IMR-90 (cell line): ENCODE data around the gene CEACAM21. TPM values are rescaled to one million over a fixed set of nuclear protein-coding genes. Genes with fewer than 3 reads are reported as not detected.

Source experiments
- ATAC-seq: fragments of 200-7000 bp; cut with Tn5 transposase; 2 replicates; pipeline ENCODE4 v1.9.1; 2020; ENCODE audit warnings: low read depth, mild to moderate bottlenecking, moderate library complexity
- BruUV-seq: library from RNA; stranded (reverse); fragments of 400-500 nt; replicated peaks from 2 replicates; lab custom pipeline; 2021; lab: Mats Ljungman, UMichigan
- CTCF ChIA-PET: fragments of 300-600 bp; formaldehyde crosslinking; extraction: SDS; loops from one replicate; lab custom pipeline; 2021; ENCODE audit warnings: antibody characterized with exemption; lab: Yijun Ruan, JAX
- POLR2A ChIA-PET: fragments of 300-600 bp; sonication (Branson Sonifier 250); formaldehyde crosslinking; loops from one replicate; lab custom pipeline; 2022; ENCODE audit warnings: antibody characterized with exemption; ENCODE audit not compliant: unreplicated experiment; lab: Charles Lee
- DNase-seq: peaks from one replicate; pipeline ENCODE4 v3.0.0; 2013
- H2AFZ ChIP-seq: replicated peaks from 2 replicates; pipeline ENCODE3; 2013; ENCODE audit warnings: low read length, mild to moderate bottlenecking; ENCODE audit not compliant: poor library complexity
- H2AK5ac ChIP-seq: 2 replicates; pipeline ENCODE4 v1.6.1; 2013; ENCODE audit warnings: low read depth, low read length, inconsistent platforms
- H2AK9ac ChIP-seq: replicated peaks from 2 replicates; pipeline ENCODE3; 2013; ENCODE audit warnings: mild to moderate bottlenecking, low read depth, low read length, moderate library complexity; ENCODE audit not compliant: poor library complexity
- H2BK120ac ChIP-seq: 2 replicates; pipeline ENCODE4 v1.6.1; 2013; ENCODE audit warnings: low read depth, low read length, inconsistent platforms
- H2BK15ac ChIP-seq: 3 replicates; pipeline ENCODE4 v1.6.1; 2013; ENCODE audit warnings: low read depth, low read length, inconsistent platforms
- H2BK20ac ChIP-seq: 2 replicates; pipeline ENCODE4 v1.6.1; 2013; ENCODE audit warnings: low read depth, mild to moderate bottlenecking, inconsistent platforms, low read length, moderate library complexity
- H2BK5ac ChIP-seq: 2 replicates; pipeline ENCODE4 v1.6.1; 2013; ENCODE audit warnings: mild to moderate bottlenecking, low read depth, low read length, inconsistent platforms; ENCODE audit not compliant: poor library complexity, severe bottlenecking
- H3K14ac ChIP-seq: replicated peaks from 2 replicates; pipeline ENCODE4 v1.6.1; 2013; ENCODE audit warnings: low read depth, low read length, inconsistent platforms
- H3K18ac ChIP-seq: 2 replicates; pipeline ENCODE4 v1.6.1; 2013; ENCODE audit warnings: low read depth, low read length, control low read depth
- H3K23ac ChIP-seq: 2 replicates; pipeline ENCODE4 v1.6.1; 2013; ENCODE audit warnings: low read depth, low read length, inconsistent platforms
- H3K27ac ChIP-seq: 2 replicates; pipeline ENCODE4 v1.5.1; 2013; ENCODE audit warnings: mild to moderate bottlenecking, control low read depth, low read length; ENCODE audit not compliant: insufficient read depth
- H3K27me3 ChIP-seq: 2 replicates; pipeline ENCODE4 v1.6.1; 2013; ENCODE audit warnings: low read length; ENCODE audit not compliant: control insufficient read depth, insufficient read depth
- H3K36me3 ChIP-seq: 2 replicates; pipeline ENCODE4 v1.6.1; 2013; ENCODE audit warnings: low read length, mixed read lengths; ENCODE audit not compliant: control insufficient read depth, insufficient read depth
- H3K4ac ChIP-seq: 2 replicates; pipeline ENCODE4 v1.6.1; 2013; ENCODE audit warnings: low read depth, low read length, inconsistent platforms
- H3K4me1 ChIP-seq: 2 replicates; pipeline ENCODE4 v1.6.1; 2013; ENCODE audit warnings: low read length, mixed read lengths; ENCODE audit not compliant: control insufficient read depth, insufficient read depth
- H3K4me2 ChIP-seq: 2 replicates; pipeline ENCODE4 v1.6.1; 2013; ENCODE audit warnings: low read depth, mild to moderate bottlenecking, control low read depth, low read length, moderate library complexity
- H3K4me3 ChIP-seq: 2 replicates; pipeline ENCODE4 v1.5.1; 2013; ENCODE audit warnings: low read depth, mild to moderate bottlenecking, control low read depth, low read length, moderate library complexity; ENCODE audit not compliant: insufficient read depth
- H3K56ac ChIP-seq: 2 replicates; pipeline ENCODE4 v1.6.1; 2013; ENCODE audit warnings: low read length, inconsistent platforms; ENCODE audit not compliant: insufficient read depth; ENCODE audit errors: extremely low read depth
- H3K79me1 ChIP-seq, 2 experiments: 2 replicates each; pipeline ENCODE4 v1.6.1; 2013; ENCODE audit warnings: low read length in 2 of 2, inconsistent platforms in 1 of 2, low read depth in 1 of 2
- H3K9ac ChIP-seq: 2 replicates; pipeline ENCODE4 v1.6.1; 2013; ENCODE audit warnings: low read depth, low read length, control low read depth
- H3K9me1 ChIP-seq: 2 replicates; pipeline ENCODE4 v1.6.1; 2013; ENCODE audit warnings: low read length, inconsistent platforms; ENCODE audit not compliant: insufficient read depth
- H3K9me3 ChIP-seq: 2 replicates; pipeline ENCODE4 v1.6.1; 2013; ENCODE audit warnings: low read length; ENCODE audit not compliant: control insufficient read depth, insufficient read depth
- H4K20me1 ChIP-seq: 2 replicates; pipeline ENCODE4 v1.6.1; 2013; ENCODE audit warnings: low read length, inconsistent platforms; ENCODE audit not compliant: insufficient read depth
- H4K5ac ChIP-seq: 2 replicates; pipeline ENCODE4 v1.6.1; 2013; ENCODE audit warnings: mild to moderate bottlenecking, low read depth, low read length, control low read depth
- H4K8ac ChIP-seq, 2 experiments: 2 replicates each; pipeline ENCODE4 v1.6.1; 2013; ENCODE audit warnings: low read depth in 2 of 2, low read length in 2 of 2, control low read depth in 1 of 2, inconsistent platforms in 1 of 2
- H4K91ac ChIP-seq: 2 replicates; pipeline ENCODE4 v1.6.1; 2013; ENCODE audit warnings: low read depth, low read length, inconsistent platforms; ENCODE audit not compliant: insufficient read depth
- BHLHE40 ChIP-seq: fragments of 150-350 bp; IDR thresholded peaks from 2 replicates; pipeline ENCODE4 v1.6.1; 2016; ENCODE audit warnings: mild to moderate bottlenecking, low read depth, low read length
- CEBPB ChIP-seq: IDR thresholded peaks from 2 replicates; pipeline ENCODE4 v1.6.1; 2012; ENCODE audit warnings: low read depth, low read length, improper control_type of control experiment
- CHD1 ChIP-seq: IDR thresholded peaks from 2 replicates; pipeline ENCODE4 v1.6.1; 2012; ENCODE audit warnings: low read depth, low read length, improper control_type of control experiment
- FOS ChIP-seq: fragments of 150-350 bp; IDR thresholded peaks from 2 replicates; pipeline ENCODE4 v1.6.1; 2016; ENCODE audit warnings: low read depth, low read length
- MAFK ChIP-seq: IDR thresholded peaks from 2 replicates; pipeline ENCODE4 v1.6.1; 2012; ENCODE audit warnings: low read depth, low read length, improper control_type of control experiment
- MAZ ChIP-seq: IDR thresholded peaks from 2 replicates; pipeline ENCODE4 v1.6.1; 2012; ENCODE audit warnings: low read depth, mild to moderate bottlenecking, low read length, improper control_type of control experiment, moderate library complexity, borderline replicate concordance
- MXI1 ChIP-seq: IDR thresholded peaks from 2 replicates; pipeline ENCODE4 v1.6.1; 2012; ENCODE audit warnings: low read depth, mild to moderate bottlenecking, low read length, moderate library complexity, borderline replicate concordance
- RAD21 ChIP-seq: IDR thresholded peaks from 2 replicates; pipeline ENCODE4 v1.6.1; 2012; ENCODE audit warnings: low read length, improper control_type of control experiment
- RCOR1 ChIP-seq: IDR thresholded peaks from 2 replicates; pipeline ENCODE4 v1.6.1; 2012; ENCODE audit warnings: mild to moderate bottlenecking, low read length, improper control_type of control experiment; ENCODE audit not compliant: insufficient replicate concordance
- SMC3 ChIP-seq: fragments of 150-350 bp; IDR thresholded peaks from 2 replicates; pipeline ENCODE4 v1.6.1; 2016; ENCODE audit warnings: low read depth, mild to moderate bottlenecking, antibody characterized with exemption, low read length, moderate library complexity
- WGBS, 2 experiments: methylation state at CpG; one replicate each; pipeline versions ENCODE4 v1.1.5 to v1.1.7; 2013; ENCODE audit warnings: missing lambda C conversion rate in 2 of 2; ENCODE audit not compliant: insufficient read length in 1 of 2; ENCODE audit errors: extremely low coverage in 2 of 2; 5-methylcytosine and 5-hydroxymethylcytosine counted together
- dilution Hi-C: fragments of 300-500 bp; cut with HindIII; formaldehyde crosslinking; loops from one replicate; pipeline ENCODE4 v1.14.3; 2018; ENCODE audit warnings: low sequenced_read_pairs; ENCODE audit not compliant: unreplicated experiment
- in situ Hi-C: fragments of 300-500 bp; cut with MboI; formaldehyde crosslinking; loops from 3 replicates; pipeline ENCODE4 v1.14.3; 2019; ENCODE audit warnings: low sequenced_read_pairs, inconsistent platforms, mixed read lengths
- intact Hi-C: fragments of 100-400 bp; cut with micrococcal nuclease; formaldehyde crosslinking; loops from 2 replicates; pipeline ENCODE4 v1.10.0; 2022
- polyA plus RNA-seq, 3 experiments: library from polyadenylated mRNA; depleted of rRNA; stranded (reverse); fragments of >200 nt; gene quantifications; 2 replicates each; pipeline ENCODE4 v1.2.3, GENCODE V29; 2012; ENCODE audit warnings: low replicate concordance in 1 of 3
- total RNA-seq: library from RNA; depleted of rRNA; stranded (reverse); fragments of >200 nt; gene quantifications from 2 replicates; pipeline ENCODE4 v1.2.3, GENCODE V29; 2012
- TF ChIP-seq, protein P1 (sequence below): conservative IDR thresholded peaks from 2 replicates; pipeline ENCODE4 v1.5.1; 2012; ENCODE audit warnings: mild to moderate bottlenecking, low read depth, low read length, improper control_type of control experiment
- TF ChIP-seq, protein P2 (sequence below): fragments of 150-350 bp; IDR thresholded peaks from 2 replicates; pipeline ENCODE4 v1.6.1; 2016; ENCODE audit warnings: low read depth, mild to moderate bottlenecking, low read length, moderate library complexity, borderline replicate concordance

The CEACAM21 gene
- total and polyA plus RNA-seq, 2 of the 4 experiments (the other 2 are of a cell fraction) = not detected

DNA sequence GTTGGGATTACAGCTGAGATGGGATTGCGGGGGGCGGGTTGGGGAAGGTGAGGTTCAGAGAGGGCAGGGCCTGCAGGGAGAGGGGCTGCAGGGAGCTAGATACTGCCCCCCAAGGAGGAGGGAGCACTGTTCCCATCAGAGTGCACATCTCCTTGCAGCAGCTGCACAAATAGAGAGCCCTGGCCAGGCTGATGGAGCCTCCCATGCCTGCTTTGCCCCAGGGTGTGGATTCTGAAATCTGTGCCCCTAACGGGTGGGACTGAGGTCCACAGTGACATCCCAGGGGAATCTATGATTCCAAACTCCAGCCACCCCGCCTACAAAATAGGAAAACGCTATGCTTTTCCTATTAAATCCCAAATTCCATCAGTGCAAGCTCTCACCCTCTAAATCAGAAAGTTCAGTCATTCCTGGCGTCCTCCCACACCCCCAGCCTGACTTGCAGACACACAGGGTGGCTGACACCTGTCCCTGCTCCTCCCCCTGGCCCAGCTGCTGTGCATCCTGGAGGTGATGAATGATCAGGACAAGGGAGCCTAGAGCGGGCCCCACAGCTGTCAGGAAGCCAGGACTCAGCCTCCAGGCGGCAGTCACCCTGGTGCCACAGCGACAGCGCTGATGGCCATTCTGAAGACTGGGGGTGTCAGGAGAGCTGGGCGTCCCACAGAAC is 6.3 kb upstream of the CEACAM21 start (continued):
- TF ChIP-seq FOS = no peak

DNA sequence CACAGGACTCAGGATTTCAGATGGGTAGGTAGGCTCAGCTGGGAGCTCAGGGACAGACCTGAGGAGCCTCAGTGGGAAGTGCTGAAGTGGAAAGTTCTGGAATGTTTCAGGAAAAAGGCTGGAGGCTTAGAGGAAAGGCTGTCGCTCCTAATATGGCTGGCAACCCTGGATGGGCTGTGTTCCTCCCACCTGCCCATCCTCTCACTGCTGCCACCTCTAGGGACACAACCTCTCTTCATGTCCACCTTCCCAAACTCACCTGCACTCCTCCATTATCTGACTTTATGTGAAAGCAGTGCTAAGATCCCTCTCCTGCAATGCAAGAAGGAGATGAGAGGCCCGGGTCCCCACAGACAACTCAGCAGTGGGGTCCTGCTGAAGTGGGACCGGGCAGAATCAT is 5.8 kb upstream of the CEACAM21 start:
- in situ Hi-C loops = loop anchor here (5.0 kb wide), 1 partner anchor 128 kb away; the partner anchor contains the start of gene ERICH4
- intact Hi-C loops = loop anchor here (1.0 kb wide), 1 partner anchor 121 kb away; no protein-coding TSS in a partner anchor
- Histone ChIP-seq H3K56ac (no peak overlapping the region), H3K27me3 (peaks cover 4% of the 10 kb centered on the region), H4K91ac (no peak overlapping the region), H3K18ac (no peak overlapping the region), H2BK20ac (no peak overlapping the region), H2AFZ (no peak overlapping the region), H3K4me2 (no peak overlapping the region), H3K9ac (no peak overlapping the region), H3K4me3 (no peak overlapping the region), H4K8ac (no peak overlapping the region), H2AK9ac (no peak overlapping the region), H2BK120ac (no peak overlapping the region), H3K36me3 (no peaks in the 10 kb centered on the region), H3K4ac (no peak overlapping the region), H4K20me1 (no peaks in the 10 kb centered on the region), H3K9me1 (no peaks in the 10 kb centered on the region), H2AK5ac (no peak overlapping the region), H2BK5ac (no peak overlapping the region), H2BK15ac (no peak overlapping the region), H3K9me3 (no peaks in the 10 kb centered on the region), H3K79me1 (no peaks in the 10 kb centered on the region), H3K23ac (no peak overlapping the region), H3K14ac (no peak overlapping the region), H3K27ac (no peak overlapping the region), H4K5ac (no peak overlapping the region), H3K4me1 (no peaks in the 10 kb centered on the region)
- WGBS, 2 experiments = no CpG with 5 or more reads among the region's 3 CpGs
- ChIA-PET POLR2A (no interaction called here), CTCF (interaction anchor here (0.6 to 1.6 kb wide), 10 partner anchors 11 to 504 kb away, joined by 3 to 8 read pairs (median 3); no protein-coding TSS in a partner anchor)
- no TSS peak for BruUV-seq
- ATAC-seq = no peak
- DNase-seq = no peak
- dilution Hi-C loops = no loop called here
- no peak for TF ChIP-seq CEBPB
- TF ChIP-seq, protein P1, sequence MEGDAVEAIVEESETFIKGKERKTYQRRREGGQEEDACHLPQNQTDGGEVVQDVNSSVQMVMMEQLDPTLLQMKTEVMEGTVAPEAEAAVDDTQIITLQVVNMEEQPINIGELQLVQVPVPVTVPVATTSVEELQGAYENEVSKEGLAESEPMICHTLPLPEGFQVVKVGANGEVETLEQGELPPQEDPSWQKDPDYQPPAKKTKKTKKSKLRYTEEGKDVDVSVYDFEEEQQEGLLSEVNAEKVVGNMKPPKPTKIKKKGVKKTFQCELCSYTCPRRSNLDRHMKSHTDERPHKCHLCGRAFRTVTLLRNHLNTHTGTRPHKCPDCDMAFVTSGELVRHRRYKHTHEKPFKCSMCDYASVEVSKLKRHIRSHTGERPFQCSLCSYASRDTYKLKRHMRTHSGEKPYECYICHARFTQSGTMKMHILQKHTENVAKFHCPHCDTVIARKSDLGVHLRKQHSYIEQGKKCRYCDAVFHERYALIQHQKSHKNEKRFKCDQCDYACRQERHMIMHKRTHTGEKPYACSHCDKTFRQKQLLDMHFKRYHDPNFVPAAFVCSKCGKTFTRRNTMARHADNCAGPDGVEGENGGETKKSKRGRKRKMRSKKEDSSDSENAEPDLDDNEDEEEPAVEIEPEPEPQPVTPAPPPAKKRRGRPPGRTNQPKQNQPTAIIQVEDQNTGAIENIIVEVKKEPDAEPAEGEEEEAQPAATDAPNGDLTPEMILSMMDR = no peak
- no peak for TF ChIP-seq MAFK
- TF ChIP-seq RCOR1 = no peak
- TF ChIP-seq MXI1 = no peak
- no peak for TF ChIP-seq FOS
- TF ChIP-seq CHD1 = no peak
- TF ChIP-seq, protein P2, sequence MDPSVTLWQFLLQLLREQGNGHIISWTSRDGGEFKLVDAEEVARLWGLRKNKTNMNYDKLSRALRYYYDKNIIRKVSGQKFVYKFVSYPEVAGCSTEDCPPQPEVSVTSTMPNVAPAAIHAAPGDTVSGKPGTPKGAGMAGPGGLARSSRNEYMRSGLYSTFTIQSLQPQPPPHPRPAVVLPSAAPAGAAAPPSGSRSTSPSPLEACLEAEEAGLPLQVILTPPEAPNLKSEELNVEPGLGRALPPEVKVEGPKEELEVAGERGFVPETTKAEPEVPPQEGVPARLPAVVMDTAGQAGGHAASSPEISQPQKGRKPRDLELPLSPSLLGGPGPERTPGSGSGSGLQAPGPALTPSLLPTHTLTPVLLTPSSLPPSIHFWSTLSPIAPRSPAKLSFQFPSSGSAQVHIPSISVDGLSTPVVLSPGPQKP = no peak
- TF ChIP-seq RAD21 = no peak
- no peak for TF ChIP-seq BHLHE40
- TF ChIP-seq SMC3 = no peak
- TF ChIP-seq MAZ = no peak
